NCI-H748 (cell line): Measurements from ENCODE around the gene ZBTB32.

ENCODE experiments used
- DNase-seq: peaks from one replicate; lab custom pipeline; 2025; ENCODE audit not compliant: unreplicated experiment; lab: John Stamatoyannopoulos, UW

The ZBTB32 gene

DNA sequence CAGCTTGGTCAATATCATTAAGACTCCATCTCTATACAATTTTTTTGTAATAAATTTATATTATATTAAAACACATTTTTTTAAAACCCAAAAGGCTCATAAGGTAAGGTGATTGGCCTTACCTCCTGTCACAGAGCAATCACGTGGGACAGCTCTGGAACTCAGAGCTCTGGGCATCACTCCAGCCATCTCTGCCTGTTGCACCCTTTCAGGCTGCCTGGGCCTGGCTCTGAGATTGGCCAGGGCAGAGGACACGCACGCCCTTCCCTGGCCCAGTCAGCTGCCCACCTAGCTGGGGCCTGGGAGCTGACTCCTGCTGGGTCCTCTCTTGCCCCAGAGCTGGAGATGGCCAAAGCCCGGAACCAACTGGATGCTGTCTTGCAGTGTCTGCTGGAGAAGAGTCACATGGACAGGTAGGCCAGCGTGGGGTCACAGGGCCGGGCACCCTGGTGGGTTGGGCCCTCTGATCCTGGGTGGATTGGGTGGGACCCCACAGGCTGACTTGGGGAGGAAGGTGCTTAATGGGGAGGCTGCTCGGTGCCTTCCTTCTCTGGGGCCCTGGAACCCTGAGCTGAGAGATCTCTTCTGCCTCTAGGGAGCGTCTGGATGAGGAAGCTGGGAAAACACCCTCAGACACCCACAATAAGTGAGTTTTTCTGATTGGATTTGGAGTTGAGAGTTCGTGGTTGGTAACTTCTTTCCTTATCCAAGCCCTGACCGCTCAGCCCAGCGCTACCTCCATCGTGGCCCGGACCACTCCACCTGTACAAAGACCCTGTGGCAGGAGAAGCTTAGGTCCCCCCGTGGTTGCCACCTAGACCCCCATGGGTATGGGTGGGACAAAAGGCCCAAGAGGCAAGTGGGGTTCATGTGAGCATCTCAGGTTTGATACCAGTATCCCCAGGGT lies 47.7 kb downstream of the ZBTB32 start:
- DNase-seq, result no peak

GRCh38 chr19:35752746-35753350 lies 48.5 kb downstream of the ZBTB32 start:
- DNase-seq, result no peak

GRCh38 chr19:35753634-35754369 lies 49.4 kb downstream of the ZBTB32 start:
- DNase-seq, result no peak

DNA sequence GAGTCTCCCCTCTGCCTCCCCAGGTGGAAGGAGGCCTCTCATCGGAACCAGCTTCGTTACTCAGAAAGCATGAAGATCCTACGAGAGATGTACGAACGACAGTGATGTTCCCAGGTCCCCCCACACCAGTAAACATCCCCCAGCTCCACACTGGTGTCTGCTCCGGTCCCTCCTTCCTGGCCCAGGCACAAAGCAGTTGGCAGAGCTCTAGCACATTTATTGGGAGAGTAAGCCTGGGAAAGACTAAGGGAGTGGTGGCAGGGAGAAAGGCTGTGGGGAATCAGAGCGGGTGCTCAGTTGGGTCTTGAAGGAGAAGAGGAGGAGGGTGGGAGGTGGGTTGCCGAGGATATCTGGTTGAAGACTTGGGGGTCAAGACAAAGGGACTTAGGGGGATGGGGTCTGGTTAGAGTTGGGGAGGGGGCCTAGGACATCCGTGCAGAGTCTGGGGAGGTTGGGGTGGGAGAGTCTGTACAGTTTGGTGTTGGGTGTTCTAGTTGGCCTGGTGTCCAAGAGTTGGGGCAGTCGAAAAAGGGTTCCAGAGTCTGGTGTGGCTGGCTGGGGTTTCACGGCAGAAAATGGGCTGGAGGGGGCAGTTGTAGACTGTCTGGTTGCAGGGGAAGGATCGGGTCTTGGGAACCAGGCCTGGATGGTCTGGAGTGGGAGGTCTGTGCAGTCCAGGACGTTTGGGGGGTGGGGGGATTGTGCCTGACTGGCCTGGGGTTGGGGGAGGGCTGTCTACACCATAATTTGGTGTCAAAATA lies 50.2 kb downstream of the ZBTB32 start:
- no peak for DNase-seq

GRCh38 chr19:35755131-35755549 lies 50.8 kb downstream of the ZBTB32 start:
- DNase-seq, result no peak

DNA sequence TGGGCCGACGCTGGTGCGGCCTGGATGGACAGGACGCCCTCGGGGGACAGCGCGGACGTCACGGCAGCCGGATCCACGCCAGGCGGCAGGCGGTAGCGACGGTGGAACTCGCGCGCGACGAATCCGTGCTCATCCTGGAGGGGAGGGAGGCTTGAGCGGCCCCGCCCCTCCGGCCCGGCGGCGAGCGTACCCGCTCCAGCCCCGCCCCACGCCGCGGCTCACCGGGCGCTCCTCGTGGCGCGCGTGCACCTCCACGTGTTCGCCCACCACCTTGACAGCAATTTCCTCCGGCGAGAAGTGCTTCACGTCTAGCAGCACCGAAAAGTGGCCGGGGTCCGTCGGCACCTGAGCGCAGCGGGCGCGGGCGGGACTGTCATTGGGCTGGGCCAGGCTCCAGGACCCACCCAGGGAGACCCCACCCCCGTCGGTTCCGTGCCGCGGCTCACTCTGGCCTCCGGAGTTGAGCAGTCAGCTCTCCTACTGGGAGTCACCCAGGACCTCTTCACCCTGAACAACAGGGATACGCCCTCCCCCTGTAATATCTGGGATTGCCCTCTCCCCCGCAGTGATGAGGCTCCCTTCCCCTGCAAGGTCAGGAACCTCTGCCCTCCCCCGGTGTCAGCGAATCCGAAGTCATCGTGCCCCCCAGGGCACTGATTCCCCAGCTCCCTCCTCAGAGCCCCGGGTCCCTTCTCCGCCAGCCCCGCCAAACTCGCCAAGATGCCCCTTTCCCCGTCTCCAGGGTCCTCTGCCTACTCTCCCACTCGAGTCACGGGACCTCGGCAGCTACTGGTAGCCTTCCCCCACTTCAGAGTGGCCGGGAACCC lies 51.4 kb downstream of the ZBTB32 start:
- DNase-seq, result peak; percentile 58

GRCh38 chr19:35756377-35757230 lies 52.2 kb downstream of the ZBTB32 start, which contains the start of gene HSPB6:
HSPB6 (minus strand) TSS chr19:35757029; CDS start chr19:35757008, 21 bp downstream.
- DNase-seq, result peak; percentile 50

DNA sequence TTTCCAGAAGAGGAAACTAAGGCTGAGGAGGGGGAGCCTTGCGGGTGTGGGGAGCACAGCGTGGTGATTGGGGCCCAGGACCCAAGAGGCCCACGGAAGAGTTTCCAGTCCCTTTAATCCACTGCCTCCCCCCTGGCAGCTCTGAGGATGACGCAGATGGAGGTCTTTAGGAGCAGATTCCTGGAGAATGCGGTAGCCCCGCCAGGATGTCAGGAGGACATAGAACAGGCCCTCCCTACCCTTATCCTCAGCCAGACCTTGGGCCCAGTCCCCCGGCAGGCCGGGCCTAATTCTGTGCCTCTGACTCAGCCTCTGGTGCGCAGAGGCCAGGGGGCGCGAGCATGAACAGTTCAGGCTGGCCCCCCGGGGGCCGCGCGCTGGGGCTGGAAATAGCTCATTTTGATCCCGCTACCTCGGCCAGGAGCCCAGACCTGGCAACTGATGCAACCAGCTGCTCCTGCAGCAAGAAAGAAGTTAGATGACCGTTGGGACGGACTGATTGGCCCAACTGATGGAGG lies 52.9 kb downstream of the ZBTB32 start:
- DNase-seq, result peak; percentile 87

- peak; percentile 100 for DNase-seq
Measured at GRCh38 chr19:35757749-35758608, 53.6 kb downstream of the ZBTB32 start, which contains the start of gene PROSER3. PROSER3 (plus strand) TSS chr19:35758176; CDS start chr19:35758216, 40 bp downstream.

- DNase-seq, result no peak
Measured at GRCh38 chr19:35759697-35760096, 55.3 kb downstream of the ZBTB32 start.

DNA sequence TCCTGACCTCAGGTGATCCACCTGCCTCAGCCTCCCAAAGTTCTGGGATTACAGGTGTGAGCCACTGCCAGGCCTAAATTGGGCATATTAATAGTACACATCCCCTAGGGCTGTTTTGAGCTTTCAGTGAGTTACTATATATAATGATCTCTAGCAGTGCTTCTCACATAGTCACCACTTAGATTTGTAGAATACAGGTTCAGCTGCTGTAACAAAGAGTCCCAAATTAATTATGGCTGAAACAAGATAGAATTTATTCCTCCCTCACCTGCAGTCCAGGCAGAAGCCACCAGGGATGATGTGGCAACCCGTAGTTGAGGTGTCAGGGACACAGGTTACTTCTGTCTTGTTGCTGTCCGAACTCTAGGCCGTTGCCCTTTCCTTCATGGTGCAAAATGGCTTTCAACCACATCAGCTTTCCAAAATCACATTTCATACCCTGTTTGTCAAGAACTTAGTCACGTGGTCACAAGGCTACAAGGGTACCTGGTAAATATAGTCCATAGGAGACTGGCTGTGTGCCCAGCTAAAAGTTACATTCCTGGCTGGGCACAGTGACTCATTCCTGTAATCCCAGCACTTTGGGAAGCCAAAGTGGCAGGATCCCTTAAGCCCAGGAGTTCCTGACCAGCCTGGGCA lies 56.5 kb downstream of the ZBTB32 start:
- no peak for DNase-seq

- no peak for DNase-seq
Measured at GRCh38 chr19:35764432-35765315, 60.3 kb downstream of the ZBTB32 start.
